GM12878 (cell line): ENCODE results near the gene PIAS1. TPM values are rescaled to one million over a fixed set of nuclear protein-coding genes. Genes with fewer than 3 reads are reported as not detected.

Experiments
- ATAC-seq: fragments of 200-7000 bp; cut with Tn5 transposase; 3 replicates; pipeline ENCODE4 v1.9.1; 2020; ENCODE audit warnings: mild to moderate bottlenecking, moderate library complexity
- BruUV-seq: library from RNA; stranded (reverse); fragments of 400-500 nt; replicated peaks from 2 replicates; lab custom pipeline; 2021; lab: Mats Ljungman, UMichigan
- CTCF ChIA-PET: fragments of 300-600 bp; sonication (Branson Sonifier 250); formaldehyde crosslinking; extraction: SDS; loops from one replicate; lab custom pipeline; 2021; ENCODE audit warnings: inconsistent platforms; lab: Yijun Ruan, JAX
- POLR2A ChIA-PET: fragments of 350-600 bp; formaldehyde crosslinking; extraction: SDS; loops from one replicate; lab custom pipeline; 2021; ENCODE audit warnings: inconsistent platforms; lab: Charles Lee
- RAD21 ChIA-PET: fragments of 300-600 bp; sonication (Branson Sonifier 250); formaldehyde crosslinking; loops from one replicate; lab custom pipeline; 2023; ENCODE audit warnings: antibody characterized with exemption; ENCODE audit not compliant: unreplicated experiment; lab: Charles Lee
- SMC1A ChIA-PET: fragments of 300-600 bp; sonication (Branson Sonifier 250); formaldehyde crosslinking; loops from one replicate; lab custom pipeline; 2023; ENCODE audit not compliant: unreplicated experiment, uncharacterized antibody; lab: Charles Lee
- DNase-seq: peaks from one replicate; pipeline ENCODE4 v3.0.0-alpha.2; 2011; ENCODE audit warnings: low read depth, low spot score
- FAIRE-seq: peaks from 3 replicates; lab custom pipeline; 2011; peaks lifted over from hg19 to GRCh38; lab: Jason Lieb, UNC
- H2AFZ ChIP-seq: 2 replicates; pipeline ENCODE4 v1.6.0; 2011; ENCODE audit warnings: low read depth, low read length, control low read depth; ENCODE audit not compliant: control insufficient read depth
- H3K27ac ChIP-seq: 2 replicates; pipeline ENCODE4 v1.5.1; 2011; ENCODE audit warnings: control low read depth; ENCODE audit not compliant: control insufficient read depth, insufficient read depth
- H3K27me3 ChIP-seq, 2 experiments: replicated peaks in 1 of 2; 2 replicates each; pipeline versions ENCODE4 v1.6.0 to v1.6.1; 2011; ENCODE audit warnings: low read length in 1 of 2; ENCODE audit not compliant: control insufficient read depth in 2 of 2, insufficient read depth in 2 of 2
- H3K36me3 ChIP-seq, 2 experiments: 2 replicates each; pipeline ENCODE4 v1.5.1; 2011; ENCODE audit warnings: low read length in 1 of 2; ENCODE audit not compliant: control insufficient read depth in 2 of 2, insufficient read depth in 2 of 2
- H3K4me1 ChIP-seq: 2 replicates; pipeline ENCODE4 v1.6.1; 2011; ENCODE audit warnings: mild to moderate bottlenecking, low read length, moderate library complexity, mixed read lengths; ENCODE audit not compliant: control insufficient read depth, insufficient read depth
- H3K4me2 ChIP-seq: 2 replicates; pipeline ENCODE4 v1.6.0; 2011; ENCODE audit warnings: control low read depth; ENCODE audit not compliant: control insufficient read depth, insufficient read depth
- H3K4me3 ChIP-seq: fragments of 200-600 bp; sonication (generic); 2 replicates; pipeline ENCODE4 v1.5.1; 2016
- H3K79me2 ChIP-seq: 2 replicates; pipeline ENCODE4 v1.6.0; 2011; ENCODE audit warnings: low read length; ENCODE audit not compliant: control insufficient read depth, insufficient read depth
- H3K9ac ChIP-seq: 2 replicates; pipeline ENCODE4 v1.8.0; 2011; ENCODE audit warnings: low read length, control low read depth, mixed read lengths; ENCODE audit not compliant: control insufficient read depth, insufficient read depth
- H3K9me3 ChIP-seq: replicated peaks from 3 replicates; pipeline ENCODE4 v1.5.1; 2011; ENCODE audit warnings: mild to moderate bottlenecking, low read length; ENCODE audit not compliant: control insufficient read depth, insufficient read depth
- H4K20me1 ChIP-seq: 2 replicates; pipeline ENCODE4 v1.6.0; 2011; ENCODE audit not compliant: control insufficient read depth, insufficient read depth
- E4F1 ChIP-seq: fragments of 450-650 bp; IDR thresholded peaks from 2 replicates; pipeline ENCODE4 v1.6.1; 2018; ENCODE audit warnings: borderline replicate concordance, mild to moderate bottlenecking; ENCODE audit not compliant: partially characterized antibody
- EP300 ChIP-seq, 2 experiments: fragments of 150-350 bp in 1 of 2; IDR thresholded peaks; 2 replicates each; pipeline ENCODE4 v1.6.1; 2011 to 2012; ENCODE audit warnings: low read depth in 2 of 2, low read length in 2 of 2, borderline replicate concordance in 1 of 2, improper control_type of control experiment in 1 of 2, inconsistent platforms in 1 of 2; ENCODE audit not compliant: control insufficient read depth in 1 of 2
- NBN ChIP-seq: fragments of 450-650 bp; IDR thresholded peaks from 2 replicates; pipeline ENCODE4 v1.6.1; 2016
- NR2F1 ChIP-seq: fragments of 450-650 bp; conservative IDR thresholded peaks from 2 replicates; pipeline ENCODE4 v1.6.1; 2017; ENCODE audit warnings: mild to moderate bottlenecking
- PML ChIP-seq: IDR thresholded peaks from 2 replicates; pipeline ENCODE4 v1.6.1; 2012; ENCODE audit warnings: low read length, inconsistent platforms
- POLR2A ChIP-seq: IDR thresholded peaks from 2 replicates; pipeline ENCODE4 v1.6.1; 2011; ENCODE audit warnings: low read depth, mild to moderate bottlenecking, low read length
- POLR2AphosphoS5 ChIP-seq: IDR thresholded peaks from 2 replicates; pipeline ENCODE4 v1.6.1; 2011; ENCODE audit warnings: mild to moderate bottlenecking, low read length, inconsistent platforms
- SPI1 ChIP-seq: IDR thresholded peaks from 2 replicates; pipeline ENCODE4 v1.6.1; 2011; ENCODE audit warnings: low read depth, mild to moderate bottlenecking, low read length, moderate library complexity, borderline replicate concordance; ENCODE audit not compliant: insufficient read depth
- WGBS: methylation state at CpG from one replicate; pipeline ENCODE4 v1.1.6; 2016; ENCODE audit warnings: low lambda C conversion rate; ENCODE audit not compliant: insufficient replicate concordance, insufficient coverage; ENCODE audit errors: missing lambda C conversion rate; 5-methylcytosine and 5-hydroxymethylcytosine counted together
- in situ Hi-C: fragments of 300-500 bp; cut with MboI; formaldehyde crosslinking; loops from 9 replicates; pipeline ENCODE4 v1.14.3; 2018; ENCODE audit warnings: mixed read lengths
- intact Hi-C: fragments of 100-400 bp; cut with micrococcal nuclease; formaldehyde crosslinking; loops from one replicate; pipeline ENCODE4 v1.14.2; 2022; ENCODE audit not compliant: unreplicated experiment
- polyA plus RNA-seq, 11 experiments: library from polyadenylated mRNA; depleted of rRNA in 4 of 11; unstranded in 6 of 11; stranded (reverse) in 5 of 11; fragments of >200 nt; fragmentation: Nextera tagmentation in 4 of 11; fragmentation: Illumina TruSeq in 1 of 11; extraction: Ambion mirVana in 4 of 11; extraction: Trizol in 1 of 11; gene quantifications; 1 replicate in 1 of 11; 2 replicates in 10 of 11; pipeline versions ENCODE4 v1.2.1 to v1.2.3, GENCODE V29; 2011 to 2016; ENCODE audit warnings: inconsistent platforms in 2 of 11, missing spikeins in 2 of 11, low read depth in 1 of 11
- total RNA-seq, 4 experiments: library from RNA; depleted of rRNA in 3 of 4; stranded (reverse); fragments of >200 nt in 3 of 4; fragmentation: Illumina TruSeq in 1 of 4; extraction: Trizol in 1 of 4; gene quantifications; 2 replicates each; pipeline versions ENCODE4 v1.2.1 to v1.2.3, GENCODE V29; 2013 to 2021

PIAS1 gene
- total and polyA plus RNA-seq, 10 of the 15 experiments (the other 5 are each of a cell fraction or from before 2014, with no cell fraction given) = 20.2 to 96.3 (median 37.0) TPM

DNA sequence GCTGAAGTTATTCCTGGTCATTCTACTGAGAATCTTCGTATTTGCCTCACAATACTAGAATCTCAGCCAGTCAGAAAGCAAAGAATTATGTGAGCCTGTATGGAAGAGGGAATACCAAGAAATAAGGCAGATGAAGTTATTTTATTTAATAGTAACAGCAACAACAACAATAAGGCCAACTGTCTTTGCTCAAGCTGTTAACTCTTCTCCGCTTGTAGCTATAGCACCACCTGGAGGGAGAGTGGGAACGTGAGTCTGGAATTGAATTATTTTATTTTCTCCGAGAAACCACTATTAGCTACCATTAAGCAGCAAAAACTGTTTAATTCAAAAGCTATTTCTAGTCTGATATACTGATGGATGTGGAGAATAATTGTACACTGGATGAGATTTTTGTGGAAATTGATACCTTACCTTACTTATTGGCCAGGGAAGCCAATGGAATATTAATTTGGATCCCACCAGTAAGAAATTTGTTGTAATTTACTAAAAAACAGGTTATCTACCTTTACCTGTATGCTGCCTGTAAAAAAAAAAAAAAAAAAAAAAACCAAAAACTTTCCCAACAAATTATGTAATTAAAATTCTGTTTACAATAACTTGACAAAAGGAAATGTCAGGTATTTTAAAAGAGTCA lies 100.9 kb downstream of the PIAS1 start (continued):
- no peak for TF ChIP-seq E4F1

DNA sequence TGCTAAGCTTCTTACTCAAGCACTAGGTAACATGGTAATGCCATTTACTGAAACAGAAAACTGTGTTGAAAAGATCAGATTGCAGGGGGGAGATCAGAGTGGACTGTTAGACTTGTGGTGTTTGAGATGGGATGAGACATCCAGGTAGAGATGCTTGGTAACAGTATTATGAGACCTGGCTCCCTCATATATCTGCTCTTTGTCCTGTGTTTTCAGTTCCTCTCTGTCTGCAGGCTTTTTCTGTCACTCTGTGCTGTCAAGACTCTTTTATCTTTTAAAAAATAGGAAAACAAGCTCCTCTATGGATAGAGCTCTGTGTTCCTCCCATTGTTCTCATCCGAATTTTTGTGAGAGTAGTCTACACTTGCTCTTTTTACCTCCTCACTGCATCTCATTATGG lies 103.0 kb downstream of the PIAS1 start:
- ChIA-PET SMC1A (interaction anchor here (7.0 kb wide), 1 partner anchor 295 kb away, joined by 97 read pairs; no protein-coding TSS in a partner anchor), CTCF (interaction anchor here (0.5 to 9.6 kb wide), 2 partner anchors 53 to 295 kb away, joined by 3 to 119 read pairs; no protein-coding TSS in a partner anchor), POLR2A (no interaction called here), RAD21 (interaction anchor here (3.4 kb wide), 1 partner anchor 293 kb away, joined by 12 read pairs; no protein-coding TSS in a partner anchor)
- Histone ChIP-seq H3K4me1 (no peaks in the 10 kb centered on the region), H3K4me2 (no peak overlapping the region), H4K20me1 (no peaks in the 10 kb centered on the region), H3K9ac (no peak overlapping the region), H3K36me3 (peaks cover 6 to 31% of the 10 kb centered on the region in 2 experiments), H3K27me3 (no peaks in the 10 kb centered on the region), H3K4me3 (no peak overlapping the region), H3K27ac (no peak overlapping the region), H2AFZ (no peak overlapping the region), H3K9me3 (no peaks in the 10 kb centered on the region), H3K79me2 (no peaks in the 10 kb centered on the region)
- no peak for DNase-seq
- in situ Hi-C loops = no loop called here
- no peak for FAIRE-seq
- TF ChIP-seq NBN (no peak), PML (no peak), NR2F1 (no peak), SPI1 (peak; percentile 54), POLR2A (no peak), EP300 (IDR thresholded peaks at IDR 0.05; ENCODE audit: borderline replicate concordance in 1 of 2, control insufficient read depth in 1 of 2, low read depth in 2 of 2, low read length in 2 of 2) (no peak), POLR2AphosphoS5 (no peak)
- no peak for ATAC-seq
- 76% methylated on average over 1 of the region's 1 CpG for WGBS
- no TSS peak for BruUV-seq
- intact Hi-C loops = no loop called here
